Lower leg skin (tissue), 4 donors: ENCODE measurements around the gene FGD6. TPM values are rescaled to one million over a fixed set of nuclear protein-coding genes. Genes with fewer than 3 reads are reported as not detected.

ENCODE experiments used
- DNase-seq, 2 donors: peaks; one replicate each; pipeline ENCODE4 v3.0.0-alpha.2; 2019; ENCODE audit warnings: low spot score in 2 of 2
- H3K4me3 ChIP-seq: fragments of 200-600 bp; sonication (generic); 2 replicates; pipeline ENCODE4 v1.5.1; 2017; ENCODE audit warnings: mild to moderate bottlenecking, low read depth; ENCODE audit not compliant: poor library complexity, severe bottlenecking
- POLR2A ChIP-seq, 2 donors: fragments of 450-650 bp; IDR thresholded peaks; one replicate each; pipeline ENCODE4 v1.6.1; 2016 to 2017; ENCODE audit warnings: antibody characterized with exemption in 2 of 2, mild to moderate bottlenecking in 1 of 2, moderate library complexity in 1 of 2
- WGBS, 2 donors: methylation state at CpG; one replicate each; pipeline ENCODE4 v1.1.5; 2018; 5-methylcytosine and 5-hydroxymethylcytosine counted together
- intact Hi-C: fragments of 100-400 bp; cut with DNase I; formaldehyde crosslinking; loops from one replicate; pipeline ENCODE4 v1.15.0; 2023; ENCODE audit warnings: low total_unique reads
- total RNA-seq, 4 donors: library from RNA; depleted of rRNA; stranded (reverse); fragments of >200 nt; gene quantifications; one replicate each; pipeline ENCODE4 v1.1.0, GENCODE V29; 2016
- TF ChIP-seq, protein P1 (sequence below), 3 donors: fragments of 450-650 bp; IDR thresholded peaks; one replicate each; pipeline ENCODE4 v1.5.1; 2016; ENCODE audit warnings: antibody characterized with exemption in 3 of 3, mild to moderate bottlenecking in 3 of 3, moderate library complexity in 2 of 3

FGD6 gene
- total RNA-seq, 4 donors from 2014 or later = 13.9 to 19.1 (median 14.7) TPM

GRCh38 chr12:95229636-95230035 lies 12.4 kb upstream of the FGD6 start:
- H3K4me3 ChIP-seq = no peak overlapping the region
- 81% methylated on average over 7 of the region's 7 CpGs for WGBS, 2 donors
- DNase-seq = no peak
- TF ChIP-seq, protein P1, sequence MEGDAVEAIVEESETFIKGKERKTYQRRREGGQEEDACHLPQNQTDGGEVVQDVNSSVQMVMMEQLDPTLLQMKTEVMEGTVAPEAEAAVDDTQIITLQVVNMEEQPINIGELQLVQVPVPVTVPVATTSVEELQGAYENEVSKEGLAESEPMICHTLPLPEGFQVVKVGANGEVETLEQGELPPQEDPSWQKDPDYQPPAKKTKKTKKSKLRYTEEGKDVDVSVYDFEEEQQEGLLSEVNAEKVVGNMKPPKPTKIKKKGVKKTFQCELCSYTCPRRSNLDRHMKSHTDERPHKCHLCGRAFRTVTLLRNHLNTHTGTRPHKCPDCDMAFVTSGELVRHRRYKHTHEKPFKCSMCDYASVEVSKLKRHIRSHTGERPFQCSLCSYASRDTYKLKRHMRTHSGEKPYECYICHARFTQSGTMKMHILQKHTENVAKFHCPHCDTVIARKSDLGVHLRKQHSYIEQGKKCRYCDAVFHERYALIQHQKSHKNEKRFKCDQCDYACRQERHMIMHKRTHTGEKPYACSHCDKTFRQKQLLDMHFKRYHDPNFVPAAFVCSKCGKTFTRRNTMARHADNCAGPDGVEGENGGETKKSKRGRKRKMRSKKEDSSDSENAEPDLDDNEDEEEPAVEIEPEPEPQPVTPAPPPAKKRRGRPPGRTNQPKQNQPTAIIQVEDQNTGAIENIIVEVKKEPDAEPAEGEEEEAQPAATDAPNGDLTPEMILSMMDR (IDR thresholded peaks at IDR 0.05) = no peak
- TF ChIP-seq POLR2A (IDR thresholded peaks at IDR 0.05) = no peak
- intact Hi-C loops = no loop called here

GRCh38 chr12:95228617-95229016 lies 11.3 kb upstream of the FGD6 start:
- TF ChIP-seq POLR2A (IDR thresholded peaks at IDR 0.05) = no peak
- TF ChIP-seq, protein P1 (IDR thresholded peaks at IDR 0.05) = no peak
- intact Hi-C loops = no loop called here
- no peak for DNase-seq
- WGBS, 2 donors = 93 to 94% methylated on average over 2 of the region's 2 CpGs
- no peak overlapping the region for H3K4me3 ChIP-seq

GRCh38 chr12:95227818-95228356 lies 10.6 kb upstream of the FGD6 start:
- 63 to 75% methylated on average over 3 of the region's 3 CpGs for WGBS, 2 donors
- TF ChIP-seq, protein P1 (IDR thresholded peaks at IDR 0.05) = no peak
- TF ChIP-seq POLR2A (IDR thresholded peaks at IDR 0.05) = no peak

GRCh38 chr12:95225645-95226212 lies 8.5 kb upstream of the FGD6 start:
- no peak overlapping the region for H3K4me3 ChIP-seq
- DNase-seq = no peak
- 97 to 100% methylated on average over 1 of the region's 1 CpG for WGBS, 2 donors
- TF ChIP-seq, protein P1 (IDR thresholded peaks at IDR 0.05) = no peak
- TF ChIP-seq POLR2A (IDR thresholded peaks at IDR 0.05) = no peak
- intact Hi-C loops = no loop called here

More at GRCh38 chr12:95227818-95228356, 10.6 kb upstream of the FGD6 start:
- no peak overlapping the region for H3K4me3 ChIP-seq
- DNase-seq = no peak
- intact Hi-C loops = no loop called here

DNA sequence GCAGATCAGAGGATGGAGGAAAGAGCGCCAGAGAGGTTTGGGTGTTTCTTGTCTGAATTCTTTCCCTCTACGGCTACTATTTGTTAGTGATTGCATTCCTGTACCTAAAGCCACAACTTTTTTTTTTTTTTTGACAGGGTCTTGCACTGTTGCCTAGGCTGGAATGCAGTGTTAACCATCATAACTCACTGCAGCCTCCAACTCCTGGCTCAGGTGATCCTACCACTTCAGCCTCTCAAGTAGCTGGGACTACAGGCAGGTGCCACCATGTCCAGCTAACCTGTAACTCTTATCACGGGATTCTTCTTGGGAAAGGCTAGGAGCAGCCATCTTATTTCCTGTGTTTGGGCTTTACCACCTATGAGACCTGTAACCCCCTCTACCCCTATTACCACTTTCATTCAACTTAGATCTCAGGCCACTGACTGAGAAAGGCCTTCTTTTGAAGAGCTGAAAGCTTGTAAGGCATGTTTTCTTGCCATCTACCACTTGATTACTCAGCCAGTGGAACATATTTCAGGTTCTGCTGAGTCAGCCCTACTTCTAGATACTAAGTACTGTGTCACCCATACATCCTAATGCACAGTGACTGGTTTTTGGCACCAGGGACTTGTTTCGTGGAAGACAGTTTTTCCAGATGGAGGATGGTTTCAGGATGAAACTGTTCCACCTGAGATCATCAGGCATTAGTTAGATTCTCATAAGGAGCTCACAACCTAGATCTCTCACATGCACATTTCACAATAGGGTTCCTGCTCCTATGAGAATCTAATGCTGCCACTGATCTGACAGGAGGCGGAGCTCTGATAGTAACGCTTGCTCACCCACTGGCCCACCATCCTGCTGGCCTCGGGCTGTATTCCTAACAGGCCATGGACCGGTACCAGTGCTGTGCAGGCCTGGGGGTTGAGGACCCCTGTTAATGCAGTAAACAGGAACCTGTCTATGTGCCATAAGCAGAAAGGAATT lies 7.2 kb upstream of the FGD6 start:
- no peak for DNase-seq
- intact Hi-C loops = no loop called here
- no peak overlapping the region for H3K4me3 ChIP-seq
- no peak for TF ChIP-seq POLR2A (IDR thresholded peaks at IDR 0.05)
- WGBS, 2 donors = 81 to 88% methylated on average over 8 of the region's 8 CpGs

- H3K4me3 ChIP-seq = no peak overlapping the region
- intact Hi-C loops = no loop called here
- no peak for DNase-seq
- TF ChIP-seq POLR2A (IDR thresholded peaks at IDR 0.05) = no peak
Measured at GRCh38 chr12:95220726-95221125, 3.5 kb upstream of the FGD6 start.
